NOMO-1 (cell line): ENCODE measurements around the gene SNF8.

Experiments
- DNase-seq, 2 experiments: peaks; one replicate each; lab custom pipeline; 2025; ENCODE audit not compliant: unreplicated experiment in 2 of 2; lab: John Stamatoyannopoulos, UW

The SNF8 gene

GRCh38 chr17:48893646-48894508, 50.8 kb downstream of the SNF8 start:
- no peak for DNase-seq

- DNase-seq: no peak
Observed at GRCh38 chr17:48892940-48893645, 51.5 kb downstream of the SNF8 start.

- DNase-seq: no peak
Observed at GRCh38 chr17:48890086-48890485, 54.6 kb downstream of the SNF8 start.

GRCh38 chr17:48883171-48883570, 61.5 kb downstream of the SNF8 start:
- DNase-seq: no peak

GRCh38 chr17:48882272-48882671, 62.4 kb downstream of the SNF8 start:
- DNase-seq: no peak
